MM.1S (cell line): ENCODE results near the gene TBKBP1.

Experiments
- DNase-seq: peaks from one replicate; pipeline ENCODE4 v3.0.0-alpha.2; 2015
- H2AFZ ChIP-seq: fragments of 300-600 bp; sonication (generic); 2 replicates; pipeline ENCODE4 v1.6.0; 2016; ENCODE audit warnings: antibody characterized with exemption, low read length
- H3F3A ChIP-seq: fragments of 300-600 bp; sonication (generic); 2 replicates; pipeline ENCODE4 v1.6.1; 2016; ENCODE audit warnings: mild to moderate bottlenecking, antibody characterized with exemption, low read length, moderate library complexity, mixed read lengths; ENCODE audit not compliant: insufficient read depth
- H3K27ac ChIP-seq: fragments of 300-600 bp; sonication (generic); 2 replicates; pipeline ENCODE4 v1.5.1; 2016; ENCODE audit warnings: mild to moderate bottlenecking, low read length
- H3K27me3 ChIP-seq: fragments of 300-600 bp; sonication (generic); replicated peaks from 2 replicates; pipeline ENCODE4 v1.6.0; 2016; ENCODE audit warnings: low read length; ENCODE audit not compliant: insufficient read depth
- H3K36me3 ChIP-seq: fragments of 300-600 bp; sonication (generic); replicated peaks from 2 replicates; pipeline ENCODE4 v1.6.1; 2016; ENCODE audit warnings: mild to moderate bottlenecking, low read length, mixed read lengths; ENCODE audit not compliant: insufficient read depth
- H3K4me1 ChIP-seq: fragments of 300-600 bp; sonication (generic); 2 replicates; pipeline ENCODE4 v1.6.1; 2016; ENCODE audit warnings: low read length, mixed read lengths
- H3K4me2 ChIP-seq: fragments of 300-600 bp; sonication (generic); 2 replicates; pipeline ENCODE4 v1.6.0; 2016; ENCODE audit warnings: low read depth, low read length
- H3K4me3 ChIP-seq: fragments of 300-600 bp; sonication (generic); 2 replicates; pipeline ENCODE4 v1.5.1; 2016; ENCODE audit warnings: low read length, mixed read lengths
- H3K79me2 ChIP-seq: fragments of 300-600 bp; sonication (generic); 2 replicates; pipeline ENCODE4 v1.6.1; 2016; ENCODE audit warnings: mixed run types, low read length, mixed read lengths
- H3K9ac ChIP-seq: fragments of 300-600 bp; sonication (generic); 2 replicates; pipeline ENCODE4 v1.6.1; 2016; ENCODE audit warnings: low read length, mixed read lengths
- H3K9me2 ChIP-seq: fragments of 300-600 bp; sonication (generic); replicated peaks from 2 replicates; pipeline ENCODE4 v1.6.1; 2016; ENCODE audit warnings: mild to moderate bottlenecking, low read length, mixed read lengths; ENCODE audit not compliant: insufficient read depth
- H3K9me3 ChIP-seq: fragments of 300-600 bp; sonication (generic); replicated peaks from 2 replicates; pipeline ENCODE4 v1.6.1; 2016; ENCODE audit warnings: mild to moderate bottlenecking, low read length, mixed read lengths; ENCODE audit not compliant: insufficient read depth
- H4K20me1 ChIP-seq: fragments of 300-600 bp; sonication (generic); 2 replicates; pipeline ENCODE4 v1.6.1; 2016; ENCODE audit warnings: mild to moderate bottlenecking, low read length, moderate library complexity, mixed read lengths; ENCODE audit not compliant: insufficient read depth
- EZH2 ChIP-seq: fragments of 300-600 bp; sonication (generic); optimal IDR thresholded peaks from 2 replicates; pipeline ENCODE3; 2017; ENCODE audit warnings: low read depth, mild to moderate bottlenecking, antibody characterized with exemption, low read length, mixed read lengths
- EZH2phosphoT487 ChIP-seq: fragments of 300-600 bp; sonication (generic); IDR thresholded peaks from 2 replicates; pipeline ENCODE4 v1.6.1; 2018; ENCODE audit warnings: antibody characterized with exemption, low read length
- TF ChIP-seq, protein P1 (sequence below): fragments of 300-600 bp; sonication (generic); IDR thresholded peaks from 2 replicates; pipeline ENCODE4 v1.5.1; 2016; ENCODE audit warnings: antibody characterized with exemption, low read length, mixed read lengths

Gene TBKBP1

DNA sequence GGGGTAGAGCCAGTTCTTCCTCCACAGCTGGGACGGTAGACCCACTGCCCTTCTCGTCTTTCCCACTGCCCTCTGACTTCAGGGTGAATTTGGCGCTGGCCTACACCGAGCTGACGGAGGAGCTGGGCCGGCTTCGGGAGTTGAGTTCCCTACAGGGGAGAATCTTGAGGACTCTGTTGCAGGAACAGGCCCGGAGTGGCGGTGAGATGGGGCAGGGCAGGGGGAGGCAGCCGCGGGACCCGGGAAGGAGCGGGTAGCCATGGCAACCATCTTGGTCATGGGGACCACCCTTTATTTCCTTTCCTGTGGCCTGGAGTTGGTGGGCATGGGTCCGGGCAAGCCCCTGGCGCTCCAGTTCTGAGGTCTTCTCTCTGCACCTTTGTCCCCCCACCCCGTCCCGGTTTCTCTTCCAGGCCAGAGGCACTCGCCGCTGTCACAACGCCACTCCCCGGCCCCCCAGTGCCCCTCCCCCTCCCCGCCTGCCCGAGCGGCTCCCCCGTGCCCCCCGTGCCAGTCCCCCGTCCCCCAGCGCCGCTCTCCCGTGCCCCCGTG lies 14.4 kb downstream of the TBKBP1 start:
- Histone ChIP-seq H4K20me1 (no peaks in the 10 kb centered on the region), H2AFZ (no peak overlapping the region), H3K27ac (no peak overlapping the region), H3K4me3 (no peak overlapping the region), H3K4me2 (no peak overlapping the region), H3K36me3 (no peaks in the 10 kb centered on the region), H3K79me2 (no peaks in the 10 kb centered on the region), H3K4me1 (peaks cover 15% of the 10 kb centered on the region), H3K9me3 (no peaks in the 10 kb centered on the region), H3K9ac (no peak overlapping the region), H3K27me3 (peaks cover 32% of the 10 kb centered on the region), H3F3A (no peaks in the 10 kb centered on the region), H3K9me2 (no peaks in the 10 kb centered on the region)
- TF ChIP-seq, protein P1, sequence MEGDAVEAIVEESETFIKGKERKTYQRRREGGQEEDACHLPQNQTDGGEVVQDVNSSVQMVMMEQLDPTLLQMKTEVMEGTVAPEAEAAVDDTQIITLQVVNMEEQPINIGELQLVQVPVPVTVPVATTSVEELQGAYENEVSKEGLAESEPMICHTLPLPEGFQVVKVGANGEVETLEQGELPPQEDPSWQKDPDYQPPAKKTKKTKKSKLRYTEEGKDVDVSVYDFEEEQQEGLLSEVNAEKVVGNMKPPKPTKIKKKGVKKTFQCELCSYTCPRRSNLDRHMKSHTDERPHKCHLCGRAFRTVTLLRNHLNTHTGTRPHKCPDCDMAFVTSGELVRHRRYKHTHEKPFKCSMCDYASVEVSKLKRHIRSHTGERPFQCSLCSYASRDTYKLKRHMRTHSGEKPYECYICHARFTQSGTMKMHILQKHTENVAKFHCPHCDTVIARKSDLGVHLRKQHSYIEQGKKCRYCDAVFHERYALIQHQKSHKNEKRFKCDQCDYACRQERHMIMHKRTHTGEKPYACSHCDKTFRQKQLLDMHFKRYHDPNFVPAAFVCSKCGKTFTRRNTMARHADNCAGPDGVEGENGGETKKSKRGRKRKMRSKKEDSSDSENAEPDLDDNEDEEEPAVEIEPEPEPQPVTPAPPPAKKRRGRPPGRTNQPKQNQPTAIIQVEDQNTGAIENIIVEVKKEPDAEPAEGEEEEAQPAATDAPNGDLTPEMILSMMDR, result no peak
- TF ChIP-seq EZH2 (no peak), EZH2phosphoT487 (no peak)
- no peak for DNase-seq

DNA sequence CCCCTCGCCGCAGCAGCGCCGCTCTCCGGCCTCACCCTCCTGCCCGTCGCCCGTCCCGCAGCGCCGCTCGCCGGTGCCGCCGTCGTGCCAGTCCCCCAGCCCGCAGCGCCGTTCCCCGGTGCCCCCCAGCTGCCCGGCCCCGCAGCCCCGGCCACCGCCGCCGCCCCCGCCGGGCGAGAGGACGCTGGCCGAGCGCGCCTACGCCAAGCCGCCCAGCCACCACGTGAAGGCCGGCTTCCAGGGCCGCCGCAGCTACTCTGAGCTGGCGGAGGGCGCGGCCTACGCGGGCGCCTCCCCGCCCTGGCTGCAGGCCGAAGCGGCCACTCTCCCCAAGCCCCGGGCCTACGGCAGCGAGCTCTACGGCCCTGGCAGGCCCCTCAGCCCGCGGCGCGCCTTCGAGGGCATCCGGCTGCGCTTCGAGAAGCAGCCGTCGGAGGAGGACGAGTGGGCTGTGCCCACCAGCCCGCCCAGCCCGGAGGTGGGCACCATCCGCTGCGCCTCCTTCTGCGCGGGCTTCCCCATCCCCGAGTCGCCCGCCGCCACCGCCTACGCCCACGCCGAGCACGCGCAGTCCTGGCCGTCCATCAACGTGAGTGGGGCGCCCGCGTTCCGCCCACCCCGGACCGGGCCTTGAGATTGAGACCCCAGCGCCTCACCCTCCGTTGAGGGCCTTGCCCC lies 15.0 kb downstream of the TBKBP1 start:
- H3K9me3 ChIP-seq, result no peaks in the 10 kb centered on the region
- H2AFZ ChIP-seq, result no peak overlapping the region
- no peak overlapping the region for H3K9ac ChIP-seq
- TF ChIP-seq EZH2, result no peak
- no peak for TF ChIP-seq EZH2phosphoT487
- TF ChIP-seq, protein P1, result no peak
- no peaks in the 10 kb centered on the region for H3K79me2 ChIP-seq
- H3K36me3 ChIP-seq, result no peaks in the 10 kb centered on the region
- no peaks in the 10 kb centered on the region for H3F3A ChIP-seq
- H3K27ac ChIP-seq, result no peak overlapping the region
- no peak overlapping the region for H3K4me3 ChIP-seq
- peaks cover 33% of the 10 kb centered on the region for H3K27me3 ChIP-seq
- no peak for DNase-seq
- H4K20me1 ChIP-seq, result no peaks in the 10 kb centered on the region
- H3K9me2 ChIP-seq, result no peaks in the 10 kb centered on the region
- H3K4me1 ChIP-seq, result peaks cover 15% of the 10 kb centered on the region
- H3K4me2 ChIP-seq, result no peak overlapping the region

DNA sequence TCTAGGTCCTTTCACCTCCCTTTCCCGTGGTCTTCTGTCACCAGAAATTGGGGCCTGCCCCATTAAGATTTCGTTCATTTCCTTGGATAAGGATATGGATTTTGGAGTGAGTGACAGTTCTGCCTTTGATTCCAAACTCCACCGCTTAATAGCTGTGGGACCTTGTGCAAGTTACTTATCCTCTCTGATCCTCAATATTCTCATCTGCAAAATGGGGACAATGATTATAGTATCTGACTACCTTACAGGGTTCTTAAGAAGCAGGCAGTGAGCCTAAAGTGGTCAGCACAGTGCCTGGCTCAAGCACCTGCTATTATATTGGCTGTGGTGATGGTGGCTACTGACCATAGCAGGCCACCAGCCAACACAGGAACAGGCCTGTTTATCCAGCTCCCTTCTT lies 15.6 kb downstream of the TBKBP1 start:
- Histone ChIP-seq H3K9ac (no peak overlapping the region), H3K9me2 (no peaks in the 10 kb centered on the region), H3F3A (no peaks in the 10 kb centered on the region), H3K36me3 (no peaks in the 10 kb centered on the region), H3K79me2 (no peaks in the 10 kb centered on the region), H4K20me1 (no peaks in the 10 kb centered on the region), H2AFZ (no peak overlapping the region), H3K27ac (no peak overlapping the region), H3K4me1 (peaks cover 15% of the 10 kb centered on the region), H3K4me3 (no peak overlapping the region), H3K9me3 (no peaks in the 10 kb centered on the region), H3K27me3 (peaks cover 36% of the 10 kb centered on the region), H3K4me2 (no peak overlapping the region)
- DNase-seq, result no peak
- TF ChIP-seq EZH2, result no peak
- TF ChIP-seq, protein P1, result no peak
- TF ChIP-seq EZH2phosphoT487, result no peak
